Adrenal gland (tissue), 12 donors: Measurements from ENCODE around the gene SLIT3. TPM values are rescaled to one million over a fixed set of nuclear protein-coding genes. Genes with fewer than 3 reads are reported as not detected.

Source experiments
- DNase-seq, 7 donors: peaks; one replicate each; pipeline ENCODE4 v3.0.0-alpha.2; 2019 to 2020
- H3K27ac ChIP-seq, 5 donors: fragments of 200-600 bp; sonication (generic) in 4 of 5; 1 replicate in 3 of 5; 2 replicates in 2 of 5; pipeline versions ENCODE4 v1.5.1 to v1.8.0; 2016 to 2020; ENCODE audit warnings: mild to moderate bottlenecking in 1 of 5
- H3K27me3 ChIP-seq: fragments of 200-600 bp; 2 replicates; pipeline ENCODE4 v1.8.0; 2021
- H3K36me3 ChIP-seq, 2 donors: fragments of 200-600 bp; replicated peaks in 1 of 2; 1 replicate in 1 of 2; 2 replicates in 1 of 2; pipeline versions ENCODE4 v1.5.1 to v1.8.0; 2018 to 2022
- H3K4me1 ChIP-seq, 2 donors: fragments of 200-600 bp; replicated peaks in 1 of 2; 1 replicate in 1 of 2; 2 replicates in 1 of 2; pipeline versions ENCODE4 v1.5.1 to v1.8.0; 2018 to 2021
- H3K4me3 ChIP-seq, 4 donors: fragments of 200-600 bp; sonication (generic) in 3 of 4; one replicate each; pipeline ENCODE4 v1.5.1; 2016 to 2018
- H3K9me3 ChIP-seq, 3 donors: fragments of 200-600 bp; sonication (generic) in 1 of 3; replicated peaks in 1 of 3; 1 replicate in 2 of 3; 2 replicates in 1 of 3; pipeline versions ENCODE4 v1.5.1 to v1.8.0; 2016 to 2021
- POLR2A ChIP-seq, 2 donors: fragments of 450-650 bp; IDR thresholded peaks; one replicate each; pipeline ENCODE4 v1.6.1; 2017; ENCODE audit warnings: antibody characterized with exemption in 2 of 2, mild to moderate bottlenecking in 2 of 2, moderate library complexity in 1 of 2
- WGBS, 4 donors: extraction: QIAGEN DNeasy Blood & Tissue Kit in 2 of 4; methylation state at CpG; one replicate each; pipeline versions ENCODE4 v1.1.5 to v1.1.7; 2013 to 2017; 5-methylcytosine and 5-hydroxymethylcytosine counted together
- intact Hi-C, 2 donors: fragments of 100-400 bp; cut with DNase I; formaldehyde crosslinking; loops; one replicate each; pipeline versions ENCODE4 v1.14.1 to v1.15.0; 2022 to 2023
- polyA plus RNA-seq, 3 donors: library from polyadenylated mRNA; stranded (reverse); fragments of 200-250 nt in 2 of 3; fragments of 350-450 nt in 1 of 3; fragmentation: Illumina TruSeq in 1 of 3; extraction: RNeasy Lipid Tissue Mini Kit (QIAGEN cat#74804) in 1 of 3; gene quantifications; one replicate each; pipeline ENCODE4 v1.2.3, GENCODE V29; 2013 to 2014
- total RNA-seq, 9 donors: library from RNA; depleted of rRNA in 4 of 9; stranded (reverse); fragments of >200 nt in 4 of 9; fragments of 120-200 nt in 1 of 9; fragmentation: NEBNext Ultra II Directional in 1 of 9; extraction: Animal tissue kit (Norgen Biotek cat#: 25700) in 1 of 9; gene quantifications; one replicate each; pipeline versions ENCODE4 v1.1.0 to v1.2.4, GENCODE V29; 2013 to 2023
- TF ChIP-seq, protein P1 (sequence below), 6 experiments: fragments of 450-650 bp in 4 of 6; fragments of 200-600 bp in 2 of 6; sonication (generic) in 1 of 6; IDR thresholded peaks; 1 replicate in 5 of 6; 2 replicates in 1 of 6; pipeline versions ENCODE4 v1.5.1 to v1.8.0; 2016 to 2021; ENCODE audit warnings: antibody characterized with exemption in 6 of 6, mild to moderate bottlenecking in 2 of 6, moderate library complexity in 1 of 6
- donor health status: healthy with polysubstance abuse.
- donor health status: Bipolar disorder and iron deficiency.
- donor health status: DM: yes; HTN: yes; CAD: no.
- donor health status: DM: no; HTN: no; CAD: no.
- donor health status: DM: no; HTN: no; CAD: no.
- donor health status: DM: yes; HTN: yes; CAD: no.

SLIT3 gene
- total and polyA plus RNA-seq, 12 donors = 10.0 to 94.1 (median 32.8) TPM

DNA sequence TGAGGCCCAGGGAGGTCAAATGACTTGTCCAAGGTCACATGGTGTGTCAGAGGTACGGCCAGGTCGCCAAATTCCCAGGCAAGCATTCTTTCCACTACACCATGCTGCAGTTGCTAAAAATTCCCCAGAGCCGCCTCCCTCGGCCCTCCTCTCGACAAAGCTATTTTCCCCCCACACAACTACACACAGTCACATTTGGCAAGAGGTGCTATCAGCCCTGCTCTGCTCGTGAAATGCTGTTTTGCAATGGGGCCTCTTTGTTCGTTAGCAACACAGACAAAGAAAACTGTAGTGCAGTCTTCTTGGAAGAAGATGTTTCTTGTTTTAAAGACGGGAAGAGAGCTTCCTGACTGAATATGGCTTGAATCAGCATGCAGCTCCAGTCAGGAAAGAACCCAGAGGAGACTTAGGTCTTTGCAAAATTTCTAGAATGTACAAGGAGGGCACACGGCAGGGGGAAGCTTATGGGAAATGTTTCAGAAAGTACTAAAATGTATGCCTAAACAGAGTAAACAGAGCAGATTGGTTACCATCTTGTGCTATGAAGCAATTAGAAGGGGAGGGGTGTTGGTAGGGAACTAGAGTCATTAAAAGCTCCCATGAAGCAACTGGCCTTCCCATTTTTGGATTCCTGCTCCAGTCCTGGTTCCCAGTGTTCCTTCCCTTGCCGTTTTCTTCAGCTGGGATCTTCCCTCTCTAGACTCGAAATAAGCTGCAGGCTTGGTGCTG is 14.2 kb downstream of the SLIT3 start:
- no peak for DNase-seq
- peaks cover 0 to 6% of the 10 kb centered on the region in 2 donors for H3K4me1 ChIP-seq
- no peaks in the 10 kb centered on the region for H3K9me3 ChIP-seq
- H3K36me3 ChIP-seq = no peaks in the 10 kb centered on the region
- 58 to 74% (median 67%) methylated on average over 11 of the region's 11 CpGs for WGBS, 4 donors
- no peaks in the 10 kb centered on the region for H3K27me3 ChIP-seq
- no peak overlapping the region for H3K4me3 ChIP-seq
- TF ChIP-seq, protein P1, sequence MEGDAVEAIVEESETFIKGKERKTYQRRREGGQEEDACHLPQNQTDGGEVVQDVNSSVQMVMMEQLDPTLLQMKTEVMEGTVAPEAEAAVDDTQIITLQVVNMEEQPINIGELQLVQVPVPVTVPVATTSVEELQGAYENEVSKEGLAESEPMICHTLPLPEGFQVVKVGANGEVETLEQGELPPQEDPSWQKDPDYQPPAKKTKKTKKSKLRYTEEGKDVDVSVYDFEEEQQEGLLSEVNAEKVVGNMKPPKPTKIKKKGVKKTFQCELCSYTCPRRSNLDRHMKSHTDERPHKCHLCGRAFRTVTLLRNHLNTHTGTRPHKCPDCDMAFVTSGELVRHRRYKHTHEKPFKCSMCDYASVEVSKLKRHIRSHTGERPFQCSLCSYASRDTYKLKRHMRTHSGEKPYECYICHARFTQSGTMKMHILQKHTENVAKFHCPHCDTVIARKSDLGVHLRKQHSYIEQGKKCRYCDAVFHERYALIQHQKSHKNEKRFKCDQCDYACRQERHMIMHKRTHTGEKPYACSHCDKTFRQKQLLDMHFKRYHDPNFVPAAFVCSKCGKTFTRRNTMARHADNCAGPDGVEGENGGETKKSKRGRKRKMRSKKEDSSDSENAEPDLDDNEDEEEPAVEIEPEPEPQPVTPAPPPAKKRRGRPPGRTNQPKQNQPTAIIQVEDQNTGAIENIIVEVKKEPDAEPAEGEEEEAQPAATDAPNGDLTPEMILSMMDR (IDR thresholded peaks at IDR 0.05) = no peak
- TF ChIP-seq POLR2A (IDR thresholded peaks at IDR 0.05) = no peak
- peak overlapping the region in 2 of 5 donors; percentile 8 to 50 for H3K27ac ChIP-seq
- intact Hi-C loops = no loop called here

DNA sequence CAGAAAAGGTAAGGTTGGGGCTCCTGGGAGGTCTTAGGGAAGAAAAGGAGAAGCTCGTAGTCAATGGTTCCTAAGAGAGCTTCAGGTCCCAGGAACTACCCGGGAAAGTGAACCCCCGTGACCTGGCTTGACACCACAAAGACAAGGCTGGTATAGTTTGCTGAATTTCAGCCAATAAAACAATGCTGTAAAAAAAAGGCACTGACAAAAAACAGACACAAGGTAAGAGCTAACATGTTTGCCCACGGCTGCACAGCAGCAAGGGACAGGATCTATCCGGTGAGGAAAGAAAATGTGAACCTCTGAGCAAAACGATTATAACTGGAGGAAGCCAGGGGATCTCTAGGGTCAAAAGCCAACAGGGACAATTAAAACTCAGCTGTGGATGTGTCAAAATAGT is 17.1 kb downstream of the SLIT3 start:
- Histone ChIP-seq H3K9me3 (no peaks in the 10 kb centered on the region), H3K4me3 (no peak overlapping the region), H3K27me3 (no peaks in the 10 kb centered on the region), H3K36me3 (no peaks in the 10 kb centered on the region), H3K4me1 (peaks cover 0 to 18% of the 10 kb centered on the region in 2 donors), H3K27ac (no peak overlapping the region)
- DNase-seq = no peak
- intact Hi-C loops = no loop called here
- TF ChIP-seq, protein P1 (IDR thresholded peaks at IDR 0.05) = no peak
- TF ChIP-seq POLR2A (IDR thresholded peaks at IDR 0.05) = no peak
- WGBS, 4 donors = 64 to 81% (median 71%) methylated on average over 6 of the region's 6 CpGs

DNA sequence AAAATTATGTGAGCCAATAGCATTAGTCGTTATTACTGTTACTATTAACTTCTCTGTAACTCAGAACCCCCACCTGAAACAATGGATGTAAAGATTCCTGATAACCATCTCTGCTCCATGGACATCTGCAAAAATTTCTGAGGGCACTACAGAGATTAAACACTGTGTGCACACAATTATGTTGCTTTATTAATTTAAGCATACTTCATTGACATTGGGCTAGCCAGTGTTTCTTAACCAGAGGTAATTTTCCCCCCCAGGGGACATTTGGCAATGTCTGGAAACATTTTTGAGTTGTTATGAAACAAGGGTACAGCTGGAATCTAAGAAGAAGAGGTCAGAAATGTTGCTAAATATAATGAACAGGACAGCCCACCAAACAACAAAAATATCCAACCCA is 19.3 kb downstream of the SLIT3 start:
- Histone ChIP-seq H3K27me3 (no peaks in the 10 kb centered on the region), H3K36me3 (no peaks in the 10 kb centered on the region), H3K27ac (no peak overlapping the region), H3K4me1 (peaks cover 0 to 12% of the 10 kb centered on the region in 2 donors), H3K9me3 (no peaks in the 10 kb centered on the region), H3K4me3 (no peak overlapping the region)
- intact Hi-C loops = no loop called here
- WGBS, 4 donors = 73 to 79% (median 77%) methylated on average over 1 of the region's 1 CpG
- TF ChIP-seq, protein P1 (IDR thresholded peaks at IDR 0.05) = no peak
- no peak for TF ChIP-seq POLR2A (IDR thresholded peaks at IDR 0.05)
- DNase-seq = no peak

DNA sequence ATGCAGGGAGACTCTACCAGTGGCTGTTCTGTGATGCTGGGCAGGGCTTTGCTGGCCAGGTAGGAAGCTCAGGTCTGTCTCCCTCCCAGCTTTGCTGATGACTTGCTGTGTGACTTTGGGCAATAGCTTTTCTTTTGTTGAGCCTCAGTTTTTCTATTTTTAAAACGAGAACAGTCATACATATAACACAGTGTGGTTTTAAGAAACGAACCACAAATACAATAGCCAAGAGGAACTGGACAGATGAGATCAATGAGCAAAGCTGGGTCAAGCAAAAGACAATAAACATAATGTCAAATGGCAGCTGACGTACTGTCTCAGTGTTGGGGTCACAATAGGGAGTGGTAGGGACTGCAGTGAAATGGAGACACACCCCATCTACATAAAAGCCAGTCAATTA is 20.2 kb downstream of the SLIT3 start:
- Histone ChIP-seq H3K27ac (no peak overlapping the region), H3K4me1 (peaks cover 0 to 12% of the 10 kb centered on the region in 2 donors), H3K36me3 (no peaks in the 10 kb centered on the region), H3K9me3 (no peaks in the 10 kb centered on the region), H3K27me3 (no peaks in the 10 kb centered on the region), H3K4me3 (no peak overlapping the region)
- no peak for DNase-seq
- TF ChIP-seq, protein P1 (IDR thresholded peaks at IDR 0.05) = no peak
- TF ChIP-seq POLR2A (IDR thresholded peaks at IDR 0.05) = no peak
- WGBS, 4 donors = 38 to 55% (median 42%) methylated on average over 3 of the region's 3 CpGs
- intact Hi-C loops = no loop called here
